GM12892 (cell line): ENCODE measurements around the gene UTRN.
A peak's percentile ranks its signal among the peaks of the same experiment; 100 is the strongest.

ENCODE experiments used
- DNase-seq: peaks from one replicate; pipeline ENCODE4 v3.0.0; 2011; ENCODE audit not compliant: insufficient read length
- FAIRE-seq: peaks from 2 replicates; lab custom pipeline; 2011; peaks lifted over from hg19 to GRCh38; lab: Jason Lieb, UNC
- POLR2A ChIP-seq: IDR thresholded peaks from 2 replicates; pipeline ENCODE4 v1.6.1; 2011; ENCODE audit warnings: low read depth, low read length, control low read depth
- POLR2AphosphoS5 ChIP-seq: IDR thresholded peaks from 2 replicates; pipeline ENCODE4 v1.6.1; 2011; ENCODE audit warnings: low read depth, low read length, control low read depth
- TAF1 ChIP-seq: IDR thresholded peaks from 2 replicates; pipeline ENCODE4 v1.6.1; 2011; ENCODE audit warnings: low read depth, mild to moderate bottlenecking, control low read depth, low read length, borderline replicate concordance

The UTRN gene

DNA sequence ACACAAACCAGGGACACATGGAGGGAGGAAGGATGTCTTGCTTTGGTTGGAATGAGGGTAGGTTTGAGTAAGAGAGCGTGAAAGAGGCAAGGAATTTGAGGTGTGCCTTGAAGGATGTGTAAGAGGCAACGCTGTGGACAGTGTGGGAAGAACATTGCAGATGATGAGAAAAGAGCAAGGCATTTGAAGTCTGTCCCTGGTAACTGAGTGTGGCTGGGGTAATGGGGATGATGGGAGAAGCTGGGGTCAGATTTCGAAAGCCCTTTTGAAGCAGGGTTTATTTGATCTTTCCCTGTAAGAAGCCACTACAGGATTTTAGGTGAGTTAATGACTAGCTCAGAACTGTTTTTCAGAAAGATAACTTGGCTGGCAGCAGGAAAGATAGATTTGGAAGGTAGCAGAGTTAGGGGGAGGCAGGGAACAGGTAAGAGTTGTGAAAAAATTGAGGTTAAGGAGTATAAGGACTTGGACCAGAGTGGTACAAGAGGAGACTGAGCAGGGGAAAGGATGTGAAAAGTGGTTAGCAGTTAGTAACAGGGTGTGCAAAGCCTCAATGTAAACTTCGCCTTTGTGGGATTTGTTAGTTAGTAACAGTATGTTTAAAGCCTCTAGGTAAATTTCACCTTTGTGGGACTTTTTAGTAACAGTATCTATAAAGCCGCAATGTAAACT lies 17.7 kb downstream of the UTRN start:
- DNase-seq (no peak), FAIRE-seq (no peak)
- no peak for TF ChIP-seq POLR2A

DNA sequence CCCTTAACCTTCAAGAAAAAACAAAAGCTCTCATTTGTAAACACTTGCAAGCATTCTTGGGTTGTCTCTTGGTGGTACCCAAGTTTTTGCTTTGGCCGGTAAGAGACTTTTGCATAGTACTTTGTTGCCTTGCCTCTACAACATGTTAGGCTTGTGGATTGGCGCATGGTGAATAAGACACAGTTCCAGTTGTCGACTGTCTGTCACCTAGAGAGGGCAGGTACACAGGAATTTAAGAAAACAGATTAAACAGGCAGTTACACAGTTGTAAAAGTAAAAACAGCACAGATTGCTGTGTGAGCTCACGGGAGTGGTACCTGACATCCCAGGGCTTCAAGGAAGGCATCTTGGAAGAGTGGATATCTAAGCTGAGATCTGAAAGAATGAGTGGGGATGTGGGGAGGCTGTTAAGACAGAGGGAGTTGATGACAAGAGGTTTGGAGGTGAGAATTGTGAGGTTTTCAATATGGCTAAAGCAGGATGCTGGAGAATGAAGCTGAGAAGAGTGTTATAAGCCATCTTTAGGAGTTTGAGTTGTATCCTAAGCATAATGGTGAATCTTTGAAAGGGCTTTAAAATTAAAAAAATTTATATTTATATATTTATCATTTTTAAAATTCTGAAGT lies 19.2 kb downstream of the UTRN start:
- FAIRE-seq: no peak
- TF ChIP-seq POLR2AphosphoS5 (no peak), POLR2A (no peak), TAF1 (no peak)
- no peak for DNase-seq

DNA sequence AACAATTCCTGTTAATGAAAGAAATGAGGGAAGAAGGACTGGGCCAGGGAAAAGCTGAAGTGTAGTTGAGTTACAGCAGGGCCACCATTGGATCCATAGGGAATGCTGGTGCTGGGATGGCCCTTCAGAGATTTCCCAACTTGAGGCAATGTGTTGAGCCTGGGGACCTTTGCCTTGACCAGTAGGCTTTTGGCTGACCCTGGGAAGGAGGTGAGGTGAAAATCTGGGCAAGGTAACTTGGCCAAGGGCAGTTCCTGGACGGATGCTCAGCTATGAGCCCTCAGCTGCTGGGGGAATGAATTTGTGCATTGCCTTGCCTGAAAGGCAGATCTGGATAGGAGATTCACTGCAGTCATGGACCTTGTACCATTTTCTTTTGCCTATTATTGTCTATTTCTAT lies 20.4 kb downstream of the UTRN start:
- DNase-seq (no peak), FAIRE-seq (no peak)
- TF ChIP-seq POLR2A (no peak), TAF1 (no peak), POLR2AphosphoS5 (no peak)

DNA sequence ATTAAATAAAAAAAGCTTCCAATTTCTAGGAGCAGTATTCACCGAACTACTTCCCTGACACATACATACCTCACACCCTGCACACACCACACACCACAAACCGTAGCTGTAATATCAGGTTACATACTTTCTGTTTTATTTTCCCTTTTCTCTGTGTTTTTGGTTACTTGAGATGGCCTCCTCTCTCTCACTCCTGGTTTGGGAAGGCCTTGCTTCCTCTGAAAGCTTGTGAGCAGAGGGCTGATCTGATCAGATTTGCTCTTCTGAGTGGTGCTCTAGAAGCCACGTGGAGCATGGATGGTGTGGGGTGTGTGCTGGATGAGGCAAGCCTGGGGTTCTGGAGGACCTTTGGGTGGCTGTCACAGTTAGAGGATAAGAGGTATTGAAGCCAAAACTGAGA lies 20.9 kb downstream of the UTRN start:
- peak; percentile 17 for FAIRE-seq

DNA sequence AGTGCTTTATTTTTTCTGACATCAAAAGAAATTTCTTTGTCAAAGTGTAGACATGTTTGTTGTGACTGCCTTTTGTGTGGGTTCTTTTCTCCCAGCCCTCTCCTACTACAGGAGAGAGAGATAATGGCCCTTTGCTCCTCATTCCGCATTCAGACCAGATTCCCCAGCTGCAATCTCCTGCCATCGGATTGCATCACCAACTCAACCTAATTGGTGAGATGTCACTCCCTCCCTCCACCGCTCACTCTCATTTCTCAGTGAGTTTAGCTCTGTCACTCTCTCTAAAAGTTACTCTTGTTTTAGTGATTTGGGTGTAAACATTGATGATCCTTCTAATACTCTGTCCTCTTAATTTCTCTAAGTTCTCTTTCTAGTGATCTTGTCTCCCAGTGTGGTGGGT lies 22.7 kb downstream of the UTRN start:
- DNase-seq: no peak
- no peak for TF ChIP-seq POLR2A
- TF ChIP-seq TAF1: no peak
- no peak for TF ChIP-seq POLR2AphosphoS5
- no peak for FAIRE-seq

More for the DNA sequence above, 20.9 kb downstream of the UTRN start:
- TF ChIP-seq TAF1 (no peak), POLR2A (no peak), POLR2AphosphoS5 (no peak)
- DNase-seq: no peak

DNA sequence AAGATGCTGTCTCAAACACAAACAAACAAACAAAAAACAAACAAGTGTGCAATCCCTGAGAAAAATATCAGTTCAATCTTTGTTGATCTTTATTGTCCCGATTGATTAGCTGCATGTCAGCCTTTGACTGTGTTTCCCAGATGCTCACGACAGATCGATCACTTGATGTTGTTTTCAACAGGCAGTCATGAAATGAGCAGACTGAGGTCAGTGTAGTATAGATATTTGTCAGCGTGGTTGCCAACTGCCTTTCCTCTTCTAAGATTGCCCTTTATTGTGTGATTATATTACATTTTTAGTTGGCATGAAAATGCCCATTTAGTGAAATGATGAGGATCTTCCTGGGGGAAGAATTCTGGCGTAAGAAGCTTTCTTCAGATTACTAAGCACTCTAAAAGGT lies 25.6 kb downstream of the UTRN start:
- DNase-seq: no peak
- TF ChIP-seq TAF1 (no peak), POLR2AphosphoS5 (no peak)
- no peak for FAIRE-seq

DNA sequence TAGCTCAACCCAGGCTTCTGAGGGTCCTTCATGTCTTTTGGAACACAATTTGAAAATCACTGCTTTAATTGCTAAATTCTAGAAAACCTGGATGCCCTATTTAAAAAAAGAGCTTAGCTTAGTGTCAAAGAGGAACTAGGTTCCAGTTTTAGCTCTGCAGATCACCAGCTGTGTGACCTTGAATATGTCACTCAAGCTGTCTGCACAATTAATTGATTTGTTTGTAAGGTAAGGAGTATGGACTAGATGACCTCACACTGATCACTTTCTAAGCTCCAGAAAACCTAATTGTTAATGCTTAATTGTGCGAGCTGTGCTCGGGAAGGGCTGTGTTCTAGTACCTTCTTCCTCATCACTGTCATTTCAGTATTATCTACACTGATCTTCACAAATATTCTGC lies 26.2 kb downstream of the UTRN start:
- FAIRE-seq: no peak
- TF ChIP-seq POLR2A (no peak), POLR2AphosphoS5 (no peak), TAF1 (no peak)
- DNase-seq: no peak

DNA sequence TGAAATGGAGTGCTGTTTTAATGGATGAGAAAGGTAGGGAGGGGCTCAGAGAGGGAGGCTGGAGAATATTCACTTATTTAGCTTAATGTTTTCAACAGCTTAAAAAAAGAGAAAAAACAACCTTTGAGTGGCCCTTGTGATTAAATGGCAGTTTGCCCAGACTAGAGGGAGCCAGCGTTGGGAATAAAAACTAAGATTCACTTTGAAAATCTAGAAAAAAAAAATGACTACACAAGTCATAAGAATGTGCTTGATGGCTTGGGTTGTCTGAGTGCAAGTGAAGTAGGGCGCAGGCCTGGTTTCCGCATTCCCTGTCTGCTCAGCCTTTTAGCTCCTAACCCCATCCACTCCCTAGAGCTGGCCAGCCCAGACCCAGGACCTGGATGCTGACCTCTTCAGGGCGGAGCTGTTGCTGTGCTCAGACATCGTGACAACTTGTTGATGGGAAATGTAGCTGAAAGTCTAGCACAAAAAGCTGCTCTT lies 28.9 kb downstream of the UTRN start:
- TF ChIP-seq POLR2A: no peak
- no peak for TF ChIP-seq POLR2AphosphoS5
- TF ChIP-seq TAF1: no peak
- DNase-seq (no peak), FAIRE-seq (no peak)

DNA sequence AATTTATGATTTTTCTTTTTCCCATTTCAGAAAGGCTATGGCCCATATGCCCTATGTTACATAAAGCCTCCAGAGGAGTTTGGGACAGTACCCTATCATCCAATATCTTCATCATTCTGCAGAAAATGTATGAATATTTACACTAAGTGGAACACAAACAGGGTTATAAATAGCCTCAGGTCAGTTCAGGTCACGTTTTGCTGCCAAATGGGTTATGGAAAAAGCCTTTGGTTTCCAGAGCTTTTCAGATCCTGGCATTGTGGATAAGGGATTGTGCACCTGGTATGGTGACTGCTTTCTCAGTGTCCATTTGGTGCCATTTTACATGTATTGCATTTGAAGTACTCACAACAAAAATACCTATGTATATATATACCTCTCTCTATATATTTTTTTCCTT lies 29.4 kb downstream of the UTRN start:
- no peak for TF ChIP-seq TAF1
- no peak for TF ChIP-seq POLR2AphosphoS5
- TF ChIP-seq POLR2A: no peak
- FAIRE-seq: no peak
- DNase-seq: no peak

DNA sequence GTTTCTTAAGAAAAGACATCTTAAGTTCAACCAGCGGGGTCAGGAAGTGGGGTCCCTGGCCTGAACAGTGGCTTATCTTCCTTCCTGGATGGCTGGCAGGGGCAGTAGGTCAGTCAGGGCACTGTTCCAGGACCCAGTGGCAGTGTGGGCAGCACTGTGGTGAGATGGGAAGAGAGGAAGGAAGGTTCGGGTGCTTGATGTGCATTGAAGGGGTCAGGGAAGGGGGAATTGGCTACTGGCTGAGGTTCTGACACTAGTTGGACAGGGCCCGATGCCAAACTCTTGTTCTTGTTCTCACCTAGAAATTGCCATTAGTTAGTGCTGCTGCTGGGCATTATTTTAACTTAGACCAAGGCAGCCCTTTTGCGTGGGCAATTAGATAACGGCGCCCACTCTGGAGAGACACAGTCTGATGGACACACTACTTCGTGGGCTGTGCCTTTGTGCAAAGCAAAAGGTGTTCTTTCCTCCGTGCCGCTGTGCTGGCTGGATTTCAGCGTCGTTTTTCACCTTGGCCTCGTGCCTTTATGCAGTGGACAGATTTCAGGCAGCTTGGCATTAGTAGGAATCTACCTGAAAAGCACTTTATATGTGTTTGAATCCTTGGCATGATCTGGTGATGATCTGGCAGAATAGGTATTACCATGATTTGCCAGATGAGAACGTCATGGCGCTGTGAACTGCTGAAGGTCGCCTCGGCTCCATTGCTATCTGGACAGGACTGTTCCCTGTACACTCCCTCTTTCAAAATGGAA lies 30.3 kb downstream of the UTRN start:
- no peak for DNase-seq
- TF ChIP-seq POLR2A: no peak
- TF ChIP-seq POLR2AphosphoS5: no peak
- no peak for TF ChIP-seq TAF1
- FAIRE-seq: no peak

DNA sequence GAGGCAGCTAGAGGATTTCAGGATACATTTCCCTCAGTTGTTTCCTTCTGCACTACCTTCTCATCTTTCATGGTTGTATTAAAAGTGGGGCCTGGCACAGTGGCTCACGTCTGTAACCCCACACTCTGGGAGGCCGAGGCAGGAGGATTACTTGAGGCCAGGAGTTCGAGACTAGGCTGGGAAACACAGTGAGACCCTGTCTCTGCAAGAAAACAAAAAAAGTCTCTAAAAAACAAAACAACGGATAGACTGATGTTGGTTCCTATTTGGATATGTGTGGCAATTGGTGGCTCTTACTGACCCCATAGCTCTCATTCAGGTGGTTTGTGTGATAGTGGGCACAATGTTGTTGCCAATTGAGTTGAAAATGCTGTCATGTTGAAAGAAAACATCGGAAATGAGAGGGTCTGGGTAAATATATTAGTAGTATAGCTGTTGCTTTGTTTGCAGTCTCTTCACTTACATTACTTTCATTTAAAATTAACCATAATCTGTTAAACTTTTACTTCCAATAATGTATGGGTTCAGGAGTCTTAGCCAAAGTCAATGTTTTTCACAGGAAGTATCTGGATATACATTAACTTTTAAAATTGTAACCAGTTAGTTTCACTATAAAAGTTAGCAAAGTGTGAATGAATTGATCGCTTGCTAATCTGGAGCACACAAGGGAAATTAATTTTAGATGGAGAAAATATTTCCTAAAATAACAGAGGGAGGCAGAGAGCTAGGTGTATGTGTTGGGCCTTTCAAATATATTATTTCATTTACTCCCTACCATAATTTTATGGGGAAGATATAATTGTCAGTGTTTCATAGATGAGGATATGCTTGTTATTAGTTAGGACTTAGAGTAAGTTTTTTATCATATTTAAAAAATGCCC lies 31.1 kb downstream of the UTRN start:
- no peak for DNase-seq
- TF ChIP-seq TAF1 (no peak), POLR2A (no peak), POLR2AphosphoS5 (no peak)
- no peak for FAIRE-seq

DNA sequence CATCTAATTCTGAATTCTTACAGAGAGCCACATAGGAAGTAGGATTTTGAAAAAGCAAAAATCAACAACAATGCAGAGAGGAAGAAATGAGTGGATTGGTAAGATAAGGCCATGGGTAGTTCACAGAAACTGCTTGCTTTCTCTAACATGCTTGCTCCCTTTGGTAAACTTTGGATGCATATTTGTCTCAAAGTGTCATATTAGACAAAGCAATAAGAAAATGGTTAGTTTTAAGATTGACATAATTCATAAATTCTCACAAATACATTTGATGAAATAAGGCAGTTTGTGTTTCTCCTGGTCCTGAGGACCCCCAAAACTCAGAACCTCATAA lies 31.7 kb downstream of the UTRN start:
- FAIRE-seq (no peak), DNase-seq (no peak)
- no peak for TF ChIP-seq POLR2A
- TF ChIP-seq POLR2AphosphoS5: no peak
- TF ChIP-seq TAF1: no peak
